SU-DHL-6 (cell line): ENCODE results near the gene METTL24.

Source experiments
- H2AFZ ChIP-seq: fragments of 200-600 bp; sonication (generic); 2 replicates; pipeline ENCODE4 v1.6.1; 2014; ENCODE audit warnings: low read depth, mild to moderate bottlenecking, moderate library complexity, mixed read lengths, antibody characterized with exemption, low read length; ENCODE audit not compliant: severe bottlenecking
- H3F3A ChIP-seq: fragments of 200-600 bp; shearing (Covaris generic); 2 replicates; pipeline ENCODE4 v1.6.0; 2016; ENCODE audit warnings: antibody characterized with exemption, mild to moderate bottlenecking; ENCODE audit not compliant: insufficient read depth
- H3K27ac ChIP-seq: fragments of 200-600 bp; sonication (generic); 2 replicates; pipeline ENCODE4 v1.5.1; 2016; ENCODE audit warnings: low read depth, mild to moderate bottlenecking, low read length, moderate library complexity, mixed read lengths
- H3K27me3 ChIP-seq: fragments of 200-600 bp; sonication (generic), shearing (Covaris generic); 2 replicates; pipeline ENCODE4 v1.6.0; 2014; ENCODE audit warnings: mild to moderate bottlenecking, low read length
- H3K36me3 ChIP-seq: fragments of 200-600 bp; sonication (generic); 2 replicates; pipeline ENCODE4 v1.6.1; 2014; ENCODE audit warnings: mild to moderate bottlenecking, low read length, mixed read lengths
- H3K4me2 ChIP-seq: fragments of 300-600, 200-600 bp; shearing (Covaris generic), sonication (generic); 2 replicates; pipeline ENCODE4 v1.6.0; 2014; ENCODE audit warnings: low read length, low read depth, mild to moderate bottlenecking; ENCODE audit not compliant: poor library complexity, severe bottlenecking
- H3K4me3 ChIP-seq: fragments of 200-600 bp; sonication (generic); 2 replicates; pipeline ENCODE4 v1.5.1; 2014; ENCODE audit warnings: antibody characterized with exemption, low read length, mild to moderate bottlenecking, mixed read lengths; ENCODE audit not compliant: insufficient read depth, poor library complexity, severe bottlenecking
- H3K79me2 ChIP-seq: fragments of 200-600 bp; sonication (generic); 2 replicates; pipeline ENCODE4 v1.6.1; 2014; ENCODE audit warnings: mild to moderate bottlenecking, low read length, moderate library complexity; ENCODE audit not compliant: insufficient read depth
- H3K9ac ChIP-seq: fragments of 200-600 bp; sonication (generic); 2 replicates; pipeline ENCODE4 v1.7.0; 2014; ENCODE audit warnings: mild to moderate bottlenecking, low read length
- H3K9me2 ChIP-seq: fragments of 200-600 bp; sonication (generic); replicated peaks from 2 replicates; pipeline ENCODE4 v1.6.1; 2014; ENCODE audit warnings: low read length; ENCODE audit not compliant: insufficient read depth
- H3K9me3 ChIP-seq: fragments of 200-600 bp; sonication (generic); 2 replicates; pipeline ENCODE4 v1.6.1; 2014; ENCODE audit warnings: low read length, mixed read lengths; ENCODE audit not compliant: insufficient read depth
- H4K20me1 ChIP-seq: fragments of 200-600 bp; sonication (generic); 2 replicates; pipeline ENCODE4 v1.6.1; 2014; ENCODE audit warnings: low read depth, mild to moderate bottlenecking, antibody characterized with exemption, low read length, moderate library complexity, mixed read lengths
- EZH2phosphoT487 ChIP-seq: fragments of 200-600 bp; sonication (generic), shearing (Covaris generic); conservative IDR thresholded peaks from 2 replicates; pipeline ENCODE4 v1.6.1; 2018; ENCODE audit warnings: mild to moderate bottlenecking, antibody characterized with exemption, low read length, moderate library complexity, mixed read lengths
- TF ChIP-seq, protein P1 (sequence below): fragments of 200-600 bp; sonication (generic); IDR thresholded peaks from one replicate; pipeline ENCODE4 v1.5.1; 2017; ENCODE audit warnings: antibody characterized with exemption, mild to moderate bottlenecking, low read length, moderate library complexity; ENCODE audit not compliant: insufficient read depth, poor library complexity, severe bottlenecking

The METTL24 gene

GRCh38 chr6:110322151-110322873 lies 35.8 kb downstream of the METTL24 start:
- Histone ChIP-seq H2AFZ (no peak overlapping the region), H3K79me2 (no peaks in the 10 kb centered on the region), H3K4me3 (no peak overlapping the region), H3K27ac (no peak overlapping the region), H3K27me3 (no peaks in the 10 kb centered on the region), H3K36me3 (no peaks in the 10 kb centered on the region), H3F3A (no peaks in the 10 kb centered on the region), H3K9me2 (no peaks in the 10 kb centered on the region), H3K9ac (no peak overlapping the region), H4K20me1 (no peaks in the 10 kb centered on the region), H3K9me3 (no peaks in the 10 kb centered on the region), H3K4me2 (no peak overlapping the region)
- TF ChIP-seq, protein P1, sequence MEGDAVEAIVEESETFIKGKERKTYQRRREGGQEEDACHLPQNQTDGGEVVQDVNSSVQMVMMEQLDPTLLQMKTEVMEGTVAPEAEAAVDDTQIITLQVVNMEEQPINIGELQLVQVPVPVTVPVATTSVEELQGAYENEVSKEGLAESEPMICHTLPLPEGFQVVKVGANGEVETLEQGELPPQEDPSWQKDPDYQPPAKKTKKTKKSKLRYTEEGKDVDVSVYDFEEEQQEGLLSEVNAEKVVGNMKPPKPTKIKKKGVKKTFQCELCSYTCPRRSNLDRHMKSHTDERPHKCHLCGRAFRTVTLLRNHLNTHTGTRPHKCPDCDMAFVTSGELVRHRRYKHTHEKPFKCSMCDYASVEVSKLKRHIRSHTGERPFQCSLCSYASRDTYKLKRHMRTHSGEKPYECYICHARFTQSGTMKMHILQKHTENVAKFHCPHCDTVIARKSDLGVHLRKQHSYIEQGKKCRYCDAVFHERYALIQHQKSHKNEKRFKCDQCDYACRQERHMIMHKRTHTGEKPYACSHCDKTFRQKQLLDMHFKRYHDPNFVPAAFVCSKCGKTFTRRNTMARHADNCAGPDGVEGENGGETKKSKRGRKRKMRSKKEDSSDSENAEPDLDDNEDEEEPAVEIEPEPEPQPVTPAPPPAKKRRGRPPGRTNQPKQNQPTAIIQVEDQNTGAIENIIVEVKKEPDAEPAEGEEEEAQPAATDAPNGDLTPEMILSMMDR, result no peak
- TF ChIP-seq EZH2phosphoT487, result no peak

DNA sequence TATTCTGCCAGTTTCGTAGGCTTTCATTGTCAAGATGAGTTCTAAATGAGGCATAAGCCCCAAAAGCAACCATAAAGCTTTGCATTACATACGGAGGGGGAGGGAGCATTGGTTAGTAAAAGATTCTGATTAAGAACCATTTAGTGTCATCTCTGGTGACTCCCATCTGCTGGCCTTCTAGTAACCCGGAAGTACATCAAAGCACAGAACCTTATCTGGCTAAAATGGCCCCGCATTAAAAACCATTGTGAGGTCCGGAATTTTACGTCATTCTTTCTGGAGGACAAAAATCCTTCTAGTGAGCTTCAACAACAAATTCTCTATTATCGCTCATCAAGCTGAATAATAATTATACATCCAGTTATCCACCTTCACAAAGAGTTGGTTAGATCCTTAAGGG lies 37.8 kb downstream of the METTL24 start:
- TF ChIP-seq, protein P1, result no peak
- TF ChIP-seq EZH2phosphoT487, result no peak

GRCh38 chr6:110319843-110320242 lies 38.3 kb downstream of the METTL24 start:
- Histone ChIP-seq H3F3A (no peaks in the 10 kb centered on the region), H3K9me2 (no peaks in the 10 kb centered on the region), H4K20me1 (no peaks in the 10 kb centered on the region), H3K4me3 (no peak overlapping the region), H3K27me3 (no peaks in the 10 kb centered on the region), H2AFZ (no peak overlapping the region), H3K4me2 (no peak overlapping the region), H3K9ac (no peak overlapping the region), H3K79me2 (no peaks in the 10 kb centered on the region), H3K9me3 (no peaks in the 10 kb centered on the region), H3K27ac (no peak overlapping the region), H3K36me3 (no peaks in the 10 kb centered on the region)
- TF ChIP-seq EZH2phosphoT487, result no peak
- TF ChIP-seq, protein P1, result no peak

More for the DNA sequence above, 37.8 kb downstream of the METTL24 start:
- Histone ChIP-seq H3F3A (no peaks in the 10 kb centered on the region), H2AFZ (no peak overlapping the region), H3K4me2 (no peak overlapping the region), H3K27me3 (no peaks in the 10 kb centered on the region), H4K20me1 (no peaks in the 10 kb centered on the region), H3K27ac (no peak overlapping the region), H3K9ac (no peak overlapping the region), H3K9me3 (no peaks in the 10 kb centered on the region), H3K79me2 (no peaks in the 10 kb centered on the region), H3K36me3 (no peaks in the 10 kb centered on the region), H3K9me2 (no peaks in the 10 kb centered on the region), H3K4me3 (no peak overlapping the region)
